Activated naive CD4-positive, alpha-beta T cell treated with anti-CD3 and anti-CD28 coated beads for 36 hours (primary cell): Measurements from ENCODE around the gene JAK1. TPM values are rescaled to one million over a fixed set of nuclear protein-coding genes. Genes with fewer than 3 reads are reported as not detected.
"Not testable (repeated sequence)": the region's sequence is repeated elsewhere in the genome, so short reads cannot be mapped to it uniquely, and the experiment has no call there.

Experiments used
- CTCF ChIA-PET: fragments of 350-600 bp; sonication (Branson Sonifier 250); formaldehyde crosslinking; loops from one replicate; lab custom pipeline; 2021; ENCODE audit warnings: antibody characterized with exemption; lab: Charles Lee
- DNase-seq: peaks from one replicate; pipeline ENCODE4 v3.0.0-alpha.2; 2020
- H3K27ac Mint-ChIP-seq: one replicate; pipeline ENCODE4 v1.8.0; 2021; ENCODE audit warnings: mild to moderate bottlenecking, mixed read lengths
- H3K27me3 Mint-ChIP-seq: one replicate; pipeline ENCODE4 v1.8.0; 2021; ENCODE audit warnings: low read depth, mixed read lengths
- H3K36me3 Mint-ChIP-seq: one replicate; pipeline ENCODE4 v1.8.0; 2021; ENCODE audit warnings: low read depth, mixed read lengths
- H3K4me1 Mint-ChIP-seq: one replicate; pipeline ENCODE4 v1.8.0; 2021; ENCODE audit warnings: low read depth, mixed read lengths
- H3K4me3 Mint-ChIP-seq: one replicate; pipeline ENCODE4 v1.8.0; 2021; ENCODE audit warnings: mild to moderate bottlenecking, moderate library complexity, mixed read lengths
- H3K9me3 Mint-ChIP-seq: one replicate; pipeline ENCODE4 v1.8.0; 2021; ENCODE audit warnings: mixed read lengths
- intact Hi-C: fragments of 100-400 bp; cut with micrococcal nuclease; formaldehyde crosslinking; loops from one replicate; pipeline ENCODE4 v1.15.1; 2023
- total RNA-seq, 2 experiments: library from RNA; stranded (reverse); gene quantifications; one replicate each; pipeline ENCODE4 v1.2.3, GENCODE V29; 2021

The JAK1 gene
- 100 to 1,000 TPM; 139 to 140 TPM for total RNA-seq

- H3K4me3 Mint-ChIP-seq, result peak within 1 kb of the TSS; percentile 89
- H3K9me3 Mint-ChIP-seq, result no peaks in the 10 kb centered on the region
- peak within 1 kb of the TSS; percentile 90 for H3K27ac Mint-ChIP-seq
- H3K4me1 Mint-ChIP-seq, result peaks cover 46% of the 10 kb centered on the region
- CTCF ChIA-PET, result interaction anchor here (0.7 to 2.5 kb wide), 4 partner anchors 26 to 88 kb away, joined by 3 to 7 read pairs (median 4); no protein-coding TSS in a partner anchor
- intact Hi-C loops, result loop anchor here (1.0 to 10.0 kb wide), 8 partner anchors 35 to 1318 kb away; partner anchors contain the start of gene CACHD1
- peak; percentile 87 for DNase-seq
- peaks cover 9% of the 10 kb centered on the region for H3K36me3 Mint-ChIP-seq
- no peaks in the 10 kb centered on the region for H3K27me3 Mint-ChIP-seq
These were observed at the start of gene JAK1 for GRCh38 chr1:64966158-64966971. JAK1 (minus strand) TSS chr1:64966549; CDS start chr1:64886264, 80,285 bp downstream.

GRCh38 chr1:65014321-65014720, 48.0 kb upstream of the JAK1 start:
- peaks cover 6% of the 10 kb centered on the region for H3K36me3 Mint-ChIP-seq
- intact Hi-C loops, result no loop called here
- peaks cover 2% of the 10 kb centered on the region for H3K9me3 Mint-ChIP-seq
- DNase-seq, result no peak
- H3K4me3 Mint-ChIP-seq, result no peak overlapping the region
- peaks cover 21% of the 10 kb centered on the region for H3K4me1 Mint-ChIP-seq
- no peak overlapping the region for H3K27ac Mint-ChIP-seq
- CTCF ChIA-PET, result no interaction called here
- H3K27me3 Mint-ChIP-seq, result no peaks in the 10 kb centered on the region

GRCh38 chr1:65011983-65012382, 45.6 kb upstream of the JAK1 start:
- intact Hi-C loops, result no loop called here
- Mint-ChIP-seq H3K9me3 (peaks cover 2% of the 10 kb centered on the region), H3K4me1 (peaks cover 33% of the 10 kb centered on the region), H3K36me3 (peaks cover 6% of the 10 kb centered on the region), H3K27me3 (no peaks in the 10 kb centered on the region), H3K27ac (peak overlapping the region; percentile 46), H3K4me3 (no peak overlapping the region)
- CTCF ChIA-PET, result interaction anchor here (0.8 kb wide), 1 partner anchor 29 kb away, joined by 4 read pairs; no protein-coding TSS in a partner anchor
- DNase-seq, result no peak

- Mint-ChIP-seq H3K27me3 (no peaks in the 10 kb centered on the region), H3K4me1 (peaks cover 35% of the 10 kb centered on the region), H3K9me3 (peaks cover 2% of the 10 kb centered on the region), H3K27ac (peak overlapping the region; percentile 73), H3K36me3 (peaks cover 6% of the 10 kb centered on the region), H3K4me3 (no peak overlapping the region)
- intact Hi-C loops, result loop anchor here (1.0 kb wide), 1 partner anchor 8 kb away; no protein-coding TSS in a partner anchor
- CTCF ChIA-PET, result interaction anchor here (0.6 to 0.8 kb wide), 3 partner anchors 18 to 670 kb away, joined by 3 to 6 read pairs (median 4); no protein-coding TSS in a partner anchor
- DNase-seq, result peak; percentile 45
These were observed 43.5 kb upstream of the JAK1 start for GRCh38 chr1:65009724-65010420.

- H3K9me3 Mint-ChIP-seq, result peaks cover 1% of the 10 kb centered on the region
- H3K4me1 Mint-ChIP-seq, result peaks cover 35% of the 10 kb centered on the region
- H3K27ac Mint-ChIP-seq, result peak overlapping the region; percentile 73
- DNase-seq, result peak; percentile 33
- H3K4me3 Mint-ChIP-seq, result no peak overlapping the region
- CTCF ChIA-PET, result interaction anchor here (0.8 kb wide), 2 partner anchors 18 to 145 kb away, joined by 3 read pairs; no protein-coding TSS in a partner anchor
- no peaks in the 10 kb centered on the region for H3K27me3 Mint-ChIP-seq
- H3K36me3 Mint-ChIP-seq, result peaks cover 6% of the 10 kb centered on the region
- intact Hi-C loops, result no loop called here
These were observed 42.8 kb upstream of the JAK1 start for GRCh38 chr1:65009176-65009575.

- no peak for DNase-seq
- peaks cover 44% of the 10 kb centered on the region for H3K4me1 Mint-ChIP-seq
- no peak overlapping the region for H3K27ac Mint-ChIP-seq
- H3K36me3 Mint-ChIP-seq, result peaks cover 6% of the 10 kb centered on the region
- H3K4me3 Mint-ChIP-seq, result no peak overlapping the region
- H3K27me3 Mint-ChIP-seq, result no peaks in the 10 kb centered on the region
- no peaks in the 10 kb centered on the region for H3K9me3 Mint-ChIP-seq
- intact Hi-C loops, result no loop called here
- CTCF ChIA-PET, result interaction anchor here (1.0 kb wide), 1 partner anchor 27 kb away, joined by 5 read pairs; no protein-coding TSS in a partner anchor
These were observed 40.5 kb upstream of the JAK1 start for GRCh38 chr1:65006806-65007205.

GRCh38 chr1:65003316-65003664, 36.9 kb upstream of the JAK1 start:
- H3K27ac Mint-ChIP-seq, result peak overlapping the region; percentile 48
- peak overlapping the region; percentile 82 for H3K4me3 Mint-ChIP-seq
- H3K4me1 Mint-ChIP-seq, result peaks cover 38% of the 10 kb centered on the region
- CTCF ChIA-PET, result interaction anchor here (2.5 kb wide), 1 partner anchor 18 kb away, joined by 6 read pairs; no protein-coding TSS in a partner anchor
- DNase-seq, result no peak
- intact Hi-C loops, result loop anchor here (2.0 to 5.0 kb wide), 6 partner anchors 38 to 461 kb away; partner anchors contain the start of genes LEPR and LEPROT
- H3K36me3 Mint-ChIP-seq, result no peaks in the 10 kb centered on the region
- peaks cover 10% of the 10 kb centered on the region for H3K9me3 Mint-ChIP-seq
- no peaks in the 10 kb centered on the region for H3K27me3 Mint-ChIP-seq

- Mint-ChIP-seq H3K27me3 (no peaks in the 10 kb centered on the region), H3K4me1 (peaks cover 35% of the 10 kb centered on the region), H3K4me3 (peak overlapping the region; percentile 82), H3K27ac (peak overlapping the region; percentile 88), H3K9me3 (peaks cover 11% of the 10 kb centered on the region), H3K36me3 (no peaks in the 10 kb centered on the region)
- CTCF ChIA-PET, result interaction anchor here (0.6 to 2.5 kb wide), 6 partner anchors 18 to 176 kb away, joined by 3 to 10 read pairs (median 3); no protein-coding TSS in a partner anchor
- peak; percentile 81 for DNase-seq
- intact Hi-C loops, result loop anchor here (1.0 to 5.0 kb wide), 11 partner anchors 8 to 460 kb away; partner anchors contain the start of genes LEPR, LEPROT and RAVER2
These were observed 36.4 kb upstream of the JAK1 start for GRCh38 chr1:65002508-65003315.

- Mint-ChIP-seq H3K36me3 (no peaks in the 10 kb centered on the region), H3K27me3 (no peaks in the 10 kb centered on the region), H3K4me3 (peak overlapping the region; percentile 82), H3K4me1 (peaks cover 35% of the 10 kb centered on the region), H3K9me3 (peaks cover 11% of the 10 kb centered on the region), H3K27ac (peak overlapping the region; percentile 88)
- CTCF ChIA-PET, result interaction anchor here (0.5 to 2.2 kb wide), 7 partner anchors 19 to 175 kb away, joined by 3 to 10 read pairs (median 3); partner anchors contain the start of gene JAK1
- DNase-seq, result no peak
- intact Hi-C loops, result loop anchor here (1.0 to 5.0 kb wide), 11 partner anchors 8 to 460 kb away; partner anchors contain the start of genes LEPR, LEPROT and RAVER2
These were observed 35.8 kb upstream of the JAK1 start for GRCh38 chr1:65002156-65002507.

GRCh38 chr1:65001231-65001792, 35.0 kb upstream of the JAK1 start:
- peak overlapping the region; percentile 82 for H3K4me3 Mint-ChIP-seq
- no peaks in the 10 kb centered on the region for H3K27me3 Mint-ChIP-seq
- no peaks in the 10 kb centered on the region for H3K36me3 Mint-ChIP-seq
- H3K4me1 Mint-ChIP-seq, result peaks cover 33% of the 10 kb centered on the region
- H3K27ac Mint-ChIP-seq, result peak overlapping the region; percentile 88
- peaks cover 11% of the 10 kb centered on the region for H3K9me3 Mint-ChIP-seq
- CTCF ChIA-PET, result interaction anchor here (0.5 to 2.2 kb wide), 9 partner anchors 10 to 729 kb away, joined by 3 to 10 read pairs (median 3); no protein-coding TSS in a partner anchor
- peak; percentile 95 for DNase-seq
- intact Hi-C loops, result loop anchor here (1.0 to 5.0 kb wide), 4 partner anchors 20 to 459 kb away; partner anchors contain the start of gene JAK1

GRCh38 chr1:64998425-64998948, 32.1 kb upstream of the JAK1 start:
- H3K9me3 Mint-ChIP-seq, result peaks cover 11% of the 10 kb centered on the region
- peaks cover 31% of the 10 kb centered on the region for H3K4me1 Mint-ChIP-seq
- CTCF ChIA-PET, result interaction anchor here (0.6 kb wide), 1 partner anchor 82 kb away, joined by 3 read pairs; no protein-coding TSS in a partner anchor
- DNase-seq, H3K27me3 Mint-ChIP-seq, H3K4me3 Mint-ChIP-seq, H3K27ac Mint-ChIP-seq, H3K36me3 Mint-ChIP-seq, intact Hi-C loops: not testable (repeated sequence)
